Tibial nerve (tissue), 4 donors: ENCODE measurements around the gene HES2. TPM values are rescaled to one million over a fixed set of nuclear protein-coding genes. Genes with fewer than 3 reads are reported as not detected.

Source experiments
- DNase-seq, 2 donors: peaks; one replicate each; pipeline ENCODE4 v3.0.0-alpha.2; 2019; ENCODE audit warnings: low spot score in 2 of 2
- H3K27ac ChIP-seq, 4 donors: fragments of 200-600 bp; sonication (generic) in 3 of 4; one replicate each; pipeline ENCODE4 v1.5.1; 2017 to 2019; ENCODE audit warnings: mild to moderate bottlenecking in 1 of 4
- H3K27me3 ChIP-seq, 2 donors: fragments of 200-600 bp; sonication (generic) in 1 of 2; one replicate each; pipeline versions ENCODE4 v1.5.1 to v1.6.0; 2017 to 2019
- H3K36me3 ChIP-seq, 3 donors: fragments of 200-600 bp; sonication (generic); one replicate each; pipeline ENCODE4 v1.5.1; 2018 to 2019
- H3K4me1 ChIP-seq, 4 donors: fragments of 200-600 bp; sonication (generic) in 3 of 4; one replicate each; pipeline ENCODE4 v1.5.1; 2017 to 2019
- H3K4me3 ChIP-seq, 4 donors: fragments of 200-600 bp; sonication (generic) in 3 of 4; one replicate each; pipeline ENCODE4 v1.5.1; 2017 to 2019; ENCODE audit warnings: mild to moderate bottlenecking in 1 of 4, moderate library complexity in 1 of 4
- H3K9me3 ChIP-seq, 4 donors: fragments of 200-600 bp; sonication (generic) in 3 of 4; one replicate each; pipeline ENCODE4 v1.5.1; 2017 to 2019
- CTCF ChIP-seq, 5 experiments: fragments of 200-600 bp in 3 of 5; fragments of 450-650 bp in 2 of 5; sonication (generic) in 3 of 5; IDR thresholded peaks; one replicate each; pipeline ENCODE4 v1.5.1; 2016 to 2019; ENCODE audit warnings: antibody characterized with exemption in 5 of 5, mild to moderate bottlenecking in 3 of 5, moderate library complexity in 2 of 5
- EP300 ChIP-seq, 2 donors: sonication (generic); formaldehyde crosslinking; IDR thresholded peaks; one replicate each; pipeline ENCODE4 v1.6.1; 2017; ENCODE audit warnings: antibody characterized with exemption in 2 of 2, mild to moderate bottlenecking in 1 of 2
- POLR2A ChIP-seq, 2 donors: fragments of 450-650 bp; IDR thresholded peaks; one replicate each; pipeline ENCODE4 v1.6.1; 2017; ENCODE audit warnings: antibody characterized with exemption in 2 of 2, mild to moderate bottlenecking in 2 of 2, moderate library complexity in 2 of 2
- WGBS, 2 donors: methylation state at CpG; one replicate each; pipeline ENCODE4 v1.1.5; 2018; 5-methylcytosine and 5-hydroxymethylcytosine counted together
- total RNA-seq, 4 donors: library from RNA; depleted of rRNA; stranded (reverse); fragments of >200 nt; gene quantifications; one replicate each; pipeline ENCODE4 v1.1.0, GENCODE V29; 2016

The HES2 gene
- total RNA-seq, 4 donors from 2014 or later, result not detected

- WGBS, 2 donors, result 9 to 19% methylated on average over 6 to 43 of the region's 69 CpGs
- Histone ChIP-seq H3K36me3 (no peaks in the 10 kb centered on the region), H3K9me3 (no peaks in the 10 kb centered on the region), H3K4me1 (peaks cover 0 to 41% (median 21%) of the 10 kb centered on the region in 4 donors), H3K27me3 (peaks cover 0 to 100% of the 10 kb centered on the region in 2 donors), H3K4me3 (peak overlapping the region in 2 of 4 donors; percentile 33 to 49), H3K27ac (no peak overlapping the region)
- DNase-seq, result no peak
- TF ChIP-seq EP300 (IDR thresholded peaks at IDR 0.05) (no peak), CTCF (IDR thresholded peaks at IDR 0.05) (no peak), POLR2A (IDR thresholded peaks at IDR 0.05) (no peak)
These were observed 887 bp downstream of the HES2 start for GRCh38 chr1:6418668-6419396.

DNA sequence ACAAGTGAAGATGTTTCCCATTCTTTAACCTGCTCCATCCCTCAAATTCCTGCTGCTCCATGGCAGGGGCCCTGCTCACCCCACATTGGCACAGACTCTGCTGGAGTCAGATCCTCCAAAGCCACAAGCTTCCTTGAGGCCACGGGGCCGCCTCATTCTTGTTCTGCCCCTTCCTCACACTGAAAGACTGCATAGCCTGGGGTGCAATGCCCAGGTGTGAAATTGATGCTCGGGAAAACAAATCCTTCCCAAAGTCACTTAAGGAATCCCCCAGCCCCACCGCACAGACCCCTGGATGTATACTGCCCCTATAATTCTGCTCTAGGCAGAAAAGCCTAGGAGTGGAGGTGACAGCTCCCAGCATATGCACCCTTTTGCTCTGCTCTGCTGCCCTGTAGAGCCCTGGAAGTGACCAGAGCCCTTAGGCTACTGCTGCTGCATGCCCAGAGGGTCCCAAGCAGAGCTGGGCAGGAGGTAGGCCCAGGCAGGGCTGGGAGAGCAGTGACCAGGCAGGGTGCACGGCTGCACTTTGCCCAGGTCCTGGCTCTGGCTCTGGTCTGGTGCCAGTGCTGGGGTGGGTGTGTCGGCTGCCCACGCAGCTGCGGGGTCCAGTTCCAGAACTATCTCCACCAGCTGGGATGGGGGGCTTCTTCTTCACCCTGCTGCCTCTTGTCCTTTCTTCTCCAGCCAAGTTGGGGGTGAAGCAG is 1.6 kb downstream of the HES2 start:
- 56 to 59% methylated on average over 7 to 8 of the region's 8 CpGs for WGBS, 2 donors
- no peak for DNase-seq
- Histone ChIP-seq H3K27ac (no peak overlapping the region), H3K9me3 (no peaks in the 10 kb centered on the region), H3K4me3 (no peak overlapping the region), H3K27me3 (peaks cover 0 to 100% of the 10 kb centered on the region in 2 donors), H3K4me1 (peaks cover 0 to 34% (median 17%) of the 10 kb centered on the region in 4 donors), H3K36me3 (no peaks in the 10 kb centered on the region)
- TF ChIP-seq EP300 (IDR thresholded peaks at IDR 0.05), result no peak
- TF ChIP-seq POLR2A (IDR thresholded peaks at IDR 0.05), result no peak
- no peak for TF ChIP-seq CTCF (IDR thresholded peaks at IDR 0.05)

GRCh38 chr1:6416906-6417305 is 2.8 kb downstream of the HES2 start:
- peaks cover 0 to 98% of the 10 kb centered on the region in 2 donors for H3K27me3 ChIP-seq
- TF ChIP-seq CTCF (IDR thresholded peaks at IDR 0.05), result no peak
- TF ChIP-seq POLR2A (IDR thresholded peaks at IDR 0.05), result no peak
- no peak for TF ChIP-seq EP300 (IDR thresholded peaks at IDR 0.05)
- 85 to 88% methylated on average over 5 of the region's 5 CpGs for WGBS, 2 donors

GRCh38 chr1:6416295-6416656 is 3.4 kb downstream of the HES2 start:
- peaks cover 0 to 30% (median 17%) of the 10 kb centered on the region in 4 donors for H3K4me1 ChIP-seq
- H3K27ac ChIP-seq, result no peak overlapping the region
- no peak overlapping the region for H3K4me3 ChIP-seq
- H3K36me3 ChIP-seq, result no peaks in the 10 kb centered on the region
- H3K27me3 ChIP-seq, result peaks cover 0 to 94% of the 10 kb centered on the region in 2 donors
- no peak for DNase-seq
- no peak for TF ChIP-seq EP300 (IDR thresholded peaks at IDR 0.05)
- TF ChIP-seq POLR2A (IDR thresholded peaks at IDR 0.05), result no peak
- no peak for TF ChIP-seq CTCF (IDR thresholded peaks at IDR 0.05)
- no peaks in the 10 kb centered on the region for H3K9me3 ChIP-seq
- WGBS, 2 donors, result 69 to 70% methylated on average over 7 to 8 of the region's 8 CpGs

More at GRCh38 chr1:6416906-6417305, 2.8 kb downstream of the HES2 start:
- Histone ChIP-seq H3K36me3 (no peaks in the 10 kb centered on the region), H3K9me3 (no peaks in the 10 kb centered on the region), H3K4me3 (no peak overlapping the region), H3K4me1 (peaks cover 0 to 30% (median 17%) of the 10 kb centered on the region in 4 donors), H3K27ac (no peak overlapping the region)
- no peak for DNase-seq
